A549 (cell line): Measurements from ENCODE around the gene ZFC3H1.

ENCODE experiments used
- JUN ChIP-seq, 2 experiments: fragments of >200 bp; sonication (Bioruptor Twin); formaldehyde crosslinking; IDR thresholded peaks; 2 replicates in 1 of 2; 3 replicates in 1 of 2; pipeline ENCODE4 v1.6.1; 2016 to 2017
- POLR2A ChIP-seq: IDR thresholded peaks from 2 replicates; pipeline ENCODE4 v1.6.1; 2012; ENCODE audit warnings: mild to moderate bottlenecking, low read length
- TP53 ChIP-seq: fragments of 250-450 bp; sonication (Bioruptor Pico); IDR thresholded peaks from 2 replicates; pipeline ENCODE4 v1.5.0; 2021; ENCODE audit warnings: mild to moderate bottlenecking, moderate library complexity
- TF ChIP-seq, protein P1 (sequence below): fragments of >200 bp; sonication (Bioruptor Twin); formaldehyde crosslinking; IDR thresholded peaks from 3 replicates; pipeline ENCODE4 v1.5.1; 2016

- no peak for TF ChIP-seq TP53 (CRISPR knock-in tag)
- TF ChIP-seq JUN (IDR thresholded peaks at IDR 0.05), result no peak
- TF ChIP-seq, protein P1, sequence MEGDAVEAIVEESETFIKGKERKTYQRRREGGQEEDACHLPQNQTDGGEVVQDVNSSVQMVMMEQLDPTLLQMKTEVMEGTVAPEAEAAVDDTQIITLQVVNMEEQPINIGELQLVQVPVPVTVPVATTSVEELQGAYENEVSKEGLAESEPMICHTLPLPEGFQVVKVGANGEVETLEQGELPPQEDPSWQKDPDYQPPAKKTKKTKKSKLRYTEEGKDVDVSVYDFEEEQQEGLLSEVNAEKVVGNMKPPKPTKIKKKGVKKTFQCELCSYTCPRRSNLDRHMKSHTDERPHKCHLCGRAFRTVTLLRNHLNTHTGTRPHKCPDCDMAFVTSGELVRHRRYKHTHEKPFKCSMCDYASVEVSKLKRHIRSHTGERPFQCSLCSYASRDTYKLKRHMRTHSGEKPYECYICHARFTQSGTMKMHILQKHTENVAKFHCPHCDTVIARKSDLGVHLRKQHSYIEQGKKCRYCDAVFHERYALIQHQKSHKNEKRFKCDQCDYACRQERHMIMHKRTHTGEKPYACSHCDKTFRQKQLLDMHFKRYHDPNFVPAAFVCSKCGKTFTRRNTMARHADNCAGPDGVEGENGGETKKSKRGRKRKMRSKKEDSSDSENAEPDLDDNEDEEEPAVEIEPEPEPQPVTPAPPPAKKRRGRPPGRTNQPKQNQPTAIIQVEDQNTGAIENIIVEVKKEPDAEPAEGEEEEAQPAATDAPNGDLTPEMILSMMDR, result no peak
- no peak for TF ChIP-seq POLR2A
Measured at GRCh38 chr12:71576496-71576895, 87.2 kb downstream of the ZFC3H1 start.
